GM18951 (cell line): Measurements from ENCODE around the gene SRRD.
A peak's percentile ranks its signal among the peaks of the same experiment; 100 is the strongest.

ENCODE experiments used
- POLR2A ChIP-seq: IDR thresholded peaks from 4 replicates; pipeline ENCODE4 v1.6.1; 2011; ENCODE audit warnings: mild to moderate bottlenecking; ENCODE audit not compliant: insufficient read length, insufficient read depth; ENCODE audit errors: extremely low read depth
- in situ Hi-C: fragments of 300-500 bp; cut with MboI; formaldehyde crosslinking; loops from one replicate; pipeline ENCODE4 v1.12.0; 2022; ENCODE audit warnings: low sequenced_read_pairs, mixed read lengths, inconsistent platforms; ENCODE audit not compliant: unreplicated experiment

The SRRD gene

GRCh38 chr22:26501996-26502395 is 18.3 kb downstream of the SRRD start:
- no peak for TF ChIP-seq POLR2A
- in situ Hi-C loops, result no loop called here

GRCh38 chr22:26502688-26503561 is 19.2 kb downstream of the SRRD start:
- no peak for TF ChIP-seq POLR2A
- in situ Hi-C loops, result no loop called here

- in situ Hi-C loops, result no loop called here
- no peak for TF ChIP-seq POLR2A
Observed at GRCh38 chr22:26503758-26504157, 20.1 kb downstream of the SRRD start.

- in situ Hi-C loops, result no loop called here
- no peak for TF ChIP-seq POLR2A
Observed at GRCh38 chr22:26508148-26508547, 24.5 kb downstream of the SRRD start.

- peak; percentile 85 for TF ChIP-seq POLR2A
- in situ Hi-C loops, result no loop called here
Observed at GRCh38 chr22:26512149-26512793, 28.6 kb downstream of the SRRD start, which contains the start of gene TFIP11. Gene TFIP11, minus strand, starts transcription at chr22:26512473. Its CDS starts 2,201 bp downstream, at chr22:26510272.

GRCh38 chr22:26513838-26514237 is 30.2 kb downstream of the SRRD start:
- no peak for TF ChIP-seq POLR2A
- in situ Hi-C loops, result no loop called here

GRCh38 chr22:26514419-26515161 is 30.9 kb downstream of the SRRD start:
- in situ Hi-C loops, result no loop called here
- no peak for TF ChIP-seq POLR2A

GRCh38 chr22:26515931-26516330 is 32.3 kb downstream of the SRRD start:
- no peak for TF ChIP-seq POLR2A
- in situ Hi-C loops, result no loop called here

- in situ Hi-C loops, result no loop called here
- no peak for TF ChIP-seq POLR2A
Observed at GRCh38 chr22:26516503-26516902, 32.8 kb downstream of the SRRD start.

GRCh38 chr22:26517429-26517828 is 33.8 kb downstream of the SRRD start:
- in situ Hi-C loops, result no loop called here
- no peak for TF ChIP-seq POLR2A

- TF ChIP-seq POLR2A, result no peak
- in situ Hi-C loops, result no loop called here
Observed at GRCh38 chr22:26522012-26522411, 38.3 kb downstream of the SRRD start.

- TF ChIP-seq POLR2A, result no peak
- in situ Hi-C loops, result no loop called here
Observed at GRCh38 chr22:26522592-26522991, 38.9 kb downstream of the SRRD start.

GRCh38 chr22:26524870-26525269 is 41.2 kb downstream of the SRRD start:
- TF ChIP-seq POLR2A, result no peak
- in situ Hi-C loops, result no loop called here

- in situ Hi-C loops, result no loop called here
Observed at GRCh38 chr22:26525946-26526564, 42.4 kb downstream of the SRRD start.

More at GRCh38 chr22:26525946-26526564, 42.4 kb downstream of the SRRD start:
- TF ChIP-seq POLR2A, result no peak
